K562 (cell line): Measurements from ENCODE around the gene MDP1. TPM values are rescaled to one million over a fixed set of nuclear protein-coding genes. Genes with fewer than 3 reads are reported as not detected.
"Not testable (repeated sequence)": the region's sequence is repeated elsewhere in the genome, so short reads cannot be mapped to it uniquely, and the experiment has no call there.

ENCODE experiments used
- ATAC-seq: fragments of 200-7000 bp; cut with Tn5 transposase; 3 replicates; pipeline ENCODE4 v1.9.1; 2020; ENCODE audit warnings: moderate library complexity
- BruUV-seq: library from RNA; stranded (reverse); fragments of 400-500 nt; replicated peaks from 2 replicates; lab custom pipeline; 2021; lab: Mats Ljungman, UMichigan
- CTCF ChIA-PET: fragments of 300-600 bp; formaldehyde crosslinking; extraction: SDS; loops from one replicate; lab custom pipeline; 2021; ENCODE audit warnings: low intra/inter-chr PET ratio; lab: Yijun Ruan, JAX
- POLR2A ChIA-PET: fragments of 300-600, 350-650 bp; sonication (Branson Sonifier 250); formaldehyde crosslinking; extraction: SDS; loops from one replicate; lab custom pipeline; 2021; ENCODE audit warnings: antibody characterized with exemption, inconsistent platforms; lab: Yijun Ruan, JAX
- DNase-seq, 4 experiments: peaks; one replicate each; pipeline versions ENCODE4 v3.0.0 to v3.0.0-alpha.2; 2011 to 2018; ENCODE audit warnings: low spot score in 3 of 4, mixed read lengths in 3 of 4; ENCODE audit errors: extremely low read depth in 1 of 4
- FAIRE-seq: peaks from 2 replicates; lab custom pipeline; 2011; peaks lifted over from hg19 to GRCh38; lab: Jason Lieb, UNC
- H2AFZ ChIP-seq: 2 replicates; pipeline ENCODE4 v1.6.0; 2011; ENCODE audit warnings: low read depth, low read length, control low read depth, inconsistent platforms
- H3K27ac ChIP-seq: fragments of 200-600 bp; 3 replicates; pipeline ENCODE4 v1.8.0; 2011; ENCODE audit warnings: low read depth, mild to moderate bottlenecking, control low read depth, inconsistent platforms, low read length, moderate library complexity, mixed read lengths; ENCODE audit errors: extremely low read depth
- H3K27me3 ChIP-seq, 2 experiments: fragments of 300-600 bp in 1 of 2; 2 replicates in 1 of 2; 3 replicates in 1 of 2; pipeline versions ENCODE4 v1.6.0 to v1.8.0; 2011; ENCODE audit warnings: inconsistent platforms in 2 of 2, low read length in 2 of 2, mild to moderate bottlenecking in 1 of 2, mixed read lengths in 1 of 2, moderate library complexity in 1 of 2; ENCODE audit not compliant: control insufficient read depth in 2 of 2, insufficient read depth in 2 of 2
- H3K36me3 ChIP-seq: fragments of 300-600 bp; 3 replicates; pipeline ENCODE4 v1.8.0; 2011; ENCODE audit warnings: mild to moderate bottlenecking, low read length, inconsistent platforms; ENCODE audit not compliant: control insufficient read depth, insufficient read depth
- H3K4me1 ChIP-seq, 2 experiments: fragments of 200-600 bp in 1 of 2; replicated peaks in 1 of 2; 2 replicates in 1 of 2; 3 replicates in 1 of 2; pipeline versions ENCODE4 v1.5.1 to v1.8.0; 2011; ENCODE audit warnings: inconsistent platforms in 2 of 2, low read length in 2 of 2, mild to moderate bottlenecking in 1 of 2, mixed read lengths in 1 of 2, moderate library complexity in 1 of 2; ENCODE audit not compliant: control insufficient read depth in 2 of 2, insufficient read depth in 2 of 2
- H3K4me2 ChIP-seq: 2 replicates; pipeline ENCODE4 v1.6.1; 2011; ENCODE audit warnings: low read length, control low read depth, inconsistent platforms, mixed read lengths; ENCODE audit not compliant: insufficient read depth
- H3K4me3 ChIP-seq: fragments of 200-600 bp; sonication (generic), shearing (Covaris generic); 2 replicates; pipeline ENCODE4 v1.5.1; 2016; ENCODE audit warnings: control low read depth, inconsistent platforms
- H3K79me2 ChIP-seq: fragments of 200-600 bp; 3 replicates; pipeline ENCODE4 v1.8.0; 2011; ENCODE audit warnings: low read length, inconsistent platforms; ENCODE audit not compliant: control insufficient read depth, insufficient read depth
- H3K9ac ChIP-seq, 2 experiments: 2 replicates each; pipeline versions ENCODE4 v1.6.0 to v1.6.1; 2011; ENCODE audit warnings: low read depth in 2 of 2, low read length in 2 of 2, control low read depth in 1 of 2, inconsistent platforms in 1 of 2, mild to moderate bottlenecking in 1 of 2, mixed read lengths in 1 of 2; ENCODE audit not compliant: insufficient read depth in 1 of 2
- H3K9me1 ChIP-seq: one replicate; pipeline ENCODE4 v1.6.0; 2011; ENCODE audit warnings: inconsistent platforms, mild to moderate bottlenecking, low read length, moderate library complexity; ENCODE audit not compliant: control insufficient read depth, insufficient read depth
- H3K9me3 ChIP-seq: replicated peaks from 2 replicates; pipeline ENCODE4 v1.5.1; 2011; ENCODE audit warnings: low read depth, low read length, inconsistent platforms; ENCODE audit not compliant: control insufficient read depth, insufficient read depth
- H4K20me1 ChIP-seq: replicated peaks from 2 replicates; pipeline ENCODE4 v1.6.1; 2011; ENCODE audit warnings: low read length, inconsistent platforms, mixed read lengths; ENCODE audit not compliant: control insufficient read depth, insufficient read depth
- FOXA1 ChIP-seq: fragments of 450-650 bp; IDR thresholded peaks from 2 replicates; pipeline ENCODE4 v1.6.1; 2016; ENCODE audit warnings: mild to moderate bottlenecking, borderline replicate concordance
- KDM5B ChIP-seq: fragments of 200-600 bp; sonication (generic); IDR thresholded peaks from 2 replicates; pipeline ENCODE4 v1.6.1; 2012; ENCODE audit warnings: low read depth, mild to moderate bottlenecking, moderate library complexity, low read length, control low read depth, inconsistent platforms; ENCODE audit not compliant: insufficient replicate concordance
- SETDB1 ChIP-seq: IDR thresholded peaks from one replicate; pipeline ENCODE4 v1.6.1; 2012; ENCODE audit warnings: low read length, control low read depth, inconsistent platforms
- STAG1 ChIP-seq: sonication (generic); formaldehyde crosslinking; IDR thresholded peaks from 2 replicates; pipeline ENCODE4 v1.5.0; 2020; ENCODE audit warnings: missing genetic modification reagents, borderline replicate concordance
- TBP ChIP-seq: optimal IDR thresholded peaks from 2 replicates; pipeline ENCODE3; 2011; ENCODE audit warnings: low read depth, low read length, improper control_type of control experiment
- ZBTB9 ChIP-seq: fragments of 450-650 bp; formaldehyde crosslinking; IDR thresholded peaks from 2 replicates; pipeline ENCODE4 v1.4.0; 2020; ENCODE audit warnings: mild to moderate bottlenecking, moderate library complexity
- ZNF165 ChIP-seq: fragments of 250-450 bp; sonication (Bioruptor Pico); IDR thresholded peaks from 2 replicates; pipeline ENCODE4 v1.4.0; 2020; ENCODE audit warnings: borderline replicate concordance
- ZNF184 ChIP-seq: sonication (generic); formaldehyde crosslinking; IDR thresholded peaks from 2 replicates; pipeline ENCODE4 v1.5.0; 2020; ENCODE audit warnings: missing genetic modification reagents
- ZNF655 ChIP-seq: fragments of 250-450 bp; sonication (Bioruptor Pico); IDR thresholded peaks from 2 replicates; pipeline ENCODE4 v1.5.0; 2021
- WGBS: fragments of 100-300 bp; shearing (Covaris generic); methylation state at CpG from one replicate; pipeline ENCODE4 v1.1.6; 2016; ENCODE audit warnings: low coverage, mixed read lengths; ENCODE audit not compliant: insufficient coverage; ENCODE audit errors: missing lambda C conversion rate; 5-methylcytosine and 5-hydroxymethylcytosine counted together
- in situ Hi-C: fragments of 300-500 bp; cut with MboI; formaldehyde crosslinking; loops from 4 replicates; pipeline ENCODE4 v1.15.0; 2018; ENCODE audit warnings: inconsistent platforms, mixed read lengths
- intact Hi-C: fragments of 100-400 bp; cut with micrococcal nuclease; formaldehyde crosslinking; loops from 2 replicates; pipeline ENCODE4 v1.14.2; 2022
- polyA plus RNA-seq, 8 experiments: library from polyadenylated mRNA; depleted of rRNA in 4 of 8; stranded (reverse) in 5 of 8; unstranded in 3 of 8; fragments of >200 nt; fragmentation: Nextera tagmentation in 2 of 8; fragmentation: Illumina TruSeq in 1 of 8; extraction: Ambion mirVana in 2 of 8; extraction: Trizol in 1 of 8; gene quantifications; 2 replicates each; pipeline versions ENCODE4 v1.2.1 to v1.2.3, GENCODE V29; 2011 to 2014; ENCODE audit warnings: inconsistent platforms in 1 of 8, missing spikeins in 1 of 8
- total RNA-seq, 7 experiments: library from RNA; depleted of rRNA in 6 of 7; stranded (reverse); fragments of >200 nt in 6 of 7; fragmentation: Illumina TruSeq in 2 of 7; extraction: Trizol in 2 of 7; gene quantifications; 2 replicates each; pipeline versions ENCODE4 v1.2.1 to v1.2.3, GENCODE V29; 2011 to 2021; ENCODE audit warnings: low replicate concordance in 1 of 7
- TF ChIP-seq, protein P1 (sequence below): fragments of 250-450 bp; sonication (Bioruptor Pico); IDR thresholded peaks from 2 replicates; pipeline ENCODE4 v1.6.1; 2021; ENCODE audit warnings: mild to moderate bottlenecking

MDP1 gene
- total and polyA plus RNA-seq, 9 of the 15 experiments (the other 6 are each of a cell fraction or from before 2014, with no cell fraction given), result 2.7 to 29.6 (median 11.0) TPM

- BruUV-seq, in situ Hi-C loops, FAIRE-seq, H3K9me3 ChIP-seq, H3K4me2 ChIP-seq, H3K27ac ChIP-seq, H3K27me3 ChIP-seq, H3K9ac ChIP-seq, H4K20me1 ChIP-seq, H3K4me3 ChIP-seq, H2AFZ ChIP-seq, H3K9me1 ChIP-seq, CTCF ChIA-PET, DNase-seq, ATAC-seq: not testable (repeated sequence)
- intact Hi-C loops, result loop anchor here (1.0 to 2.0 kb wide), 2 partner anchors 16 to 80 kb away; partner anchors contain the start of genes GMPR2 and NEDD8
- POLR2A ChIA-PET, result interaction anchor here (0.6 to 0.7 kb wide), 2 partner anchors 27 to 28 kb away, joined by 3 read pairs; no protein-coding TSS in a partner anchor
- peaks cover 23% of the 10 kb centered on the region for H3K79me2 ChIP-seq
- WGBS, result 50% methylated on average over 1 of the region's 1 CpG
- peaks cover 4 to 11% of the 10 kb centered on the region in 2 experiments; a peak in 4 of 5 replicates for H3K4me1 ChIP-seq
- H3K36me3 ChIP-seq, result peaks cover 16% of the 10 kb centered on the region; the same call in 2 of the 3 replicates
Measured at GRCh38 chr14:24216876-24217275, 1.0 kb upstream of the MDP1 start.

DNA sequence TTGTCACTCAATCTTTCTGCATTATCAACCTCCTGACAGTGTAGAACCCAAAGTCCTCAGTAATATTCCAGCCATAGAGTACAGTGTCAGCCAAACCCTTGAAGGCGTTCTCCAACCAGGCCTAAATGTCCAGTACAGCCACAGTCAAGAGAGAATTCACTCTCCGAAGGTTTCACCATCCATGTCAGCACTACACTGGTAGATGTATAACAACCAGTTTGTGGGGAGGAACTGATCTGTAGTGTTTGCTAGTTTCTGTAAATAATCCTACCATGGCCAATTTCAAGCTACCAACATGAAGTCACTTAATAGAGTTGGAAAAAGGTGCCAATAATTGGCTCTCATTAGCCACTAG is 456 bp upstream of the MDP1 start:
- Histone ChIP-seq H3K9me1 (no peaks in the 10 kb centered on the region), H3K27me3 (no peaks in the 10 kb centered on the region), H2AFZ (no peak overlapping the region), H3K36me3 (peaks cover 22% of the 10 kb centered on the region; the same call in 2 of the 3 replicates), H3K9ac (no peak overlapping the region), H3K4me2 (peak overlapping the region; percentile 95; the same call in 1 of the 2 replicates), H3K9me3 (no peaks in the 10 kb centered on the region), H3K27ac (no peak overlapping the region), H3K4me3 (no peak overlapping the region), H3K4me1 (peaks cover 4 to 11% of the 10 kb centered on the region in 2 experiments; a peak in 4 of 5 replicates), H3K79me2 (peaks cover 28% of the 10 kb centered on the region), H4K20me1 (no peaks in the 10 kb centered on the region)
- 52% methylated on average over 2 of the region's 2 CpGs for WGBS
- BruUV-seq, result no TSS peak
- POLR2A ChIA-PET, result interaction anchor here (1.0 to 3.6 kb wide), 4 partner anchors 9 to 26 kb away, joined by 3 to 21 read pairs (median 5); partner anchors contain the start of genes TINF2 and TM9SF1
- CTCF ChIA-PET, result interaction anchor here (1.3 kb wide), 1 partner anchor 80 kb away, joined by 4 read pairs; no protein-coding TSS in a partner anchor
- FAIRE-seq, result no peak
- no peak for DNase-seq
- no peak for ATAC-seq
- intact Hi-C loops (loop anchor here (1.0 to 2.0 kb wide), 2 partner anchors 16 to 81 kb away; partner anchors contain the start of genes GMPR2 and NEDD8), in situ Hi-C loops (no loop called here)
- TF ChIP-seq STAG1 (CRISPR knock-in tag) (no peak), TBP (no peak), ZNF165 (no peak), ZBTB9 (CRISPR knock-in tag) (no peak), SETDB1 (no peak), KDM5B (no peak), ZNF655 (CRISPR knock-in tag) (no peak), FOXA1 (no peak), ZNF184 (CRISPR knock-in tag) (no peak)
- TF ChIP-seq, protein P1, sequence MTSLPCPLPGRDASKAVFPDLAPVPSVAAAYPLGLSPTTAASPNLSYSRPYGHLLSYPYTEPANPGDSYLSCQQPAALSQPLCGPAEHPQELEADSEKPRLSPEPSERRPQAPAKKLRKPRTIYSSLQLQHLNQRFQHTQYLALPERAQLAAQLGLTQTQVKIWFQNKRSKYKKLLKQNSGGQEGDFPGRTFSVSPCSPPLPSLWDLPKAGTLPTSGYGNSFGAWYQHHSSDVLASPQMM (CRISPR knock-in tag), result no peak
